Endothelial cell of umbilical vein (primary cell): ENCODE measurements around the gene ZDHHC20. TPM values are rescaled to one million over a fixed set of nuclear protein-coding genes. Genes with fewer than 3 reads are reported as not detected.

Experiments used
- BruUV-seq: library from RNA; stranded (reverse); fragments of 400-500 nt; replicated peaks from 2 replicates; lab custom pipeline; 2021; lab: Mats Ljungman, UMichigan
- CTCF ChIA-PET: fragments of 300-600, 350-600 bp; sonication (Branson Sonifier 250); formaldehyde crosslinking; loops from one replicate; lab custom pipeline; 2021; ENCODE audit warnings: antibody characterized with exemption, inconsistent platforms; lab: Charles Lee
- POLR2A ChIA-PET: fragments of 300-600, 350-600 bp; sonication (Branson Sonifier 250); formaldehyde crosslinking; loops from one replicate; lab custom pipeline; 2021; ENCODE audit warnings: antibody characterized with exemption, inconsistent platforms; lab: Charles Lee
- DNase-seq: peaks from one replicate; pipeline ENCODE4 v3.0.0-alpha.2; 2011; ENCODE audit warnings: low read depth, low spot score
- FAIRE-seq: peaks from 2 replicates; lab custom pipeline; 2011; peaks lifted over from hg19 to GRCh38; lab: Jason Lieb, UNC
- H2AFZ ChIP-seq: 2 replicates; pipeline ENCODE4 v1.6.0; 2012; ENCODE audit warnings: low read depth, low read length, control low read depth, inconsistent platforms
- H3K27ac ChIP-seq: 2 replicates; pipeline ENCODE4 v1.5.1; 2011; ENCODE audit warnings: low read depth, mild to moderate bottlenecking, control low read depth, low read length, moderate library complexity; ENCODE audit not compliant: insufficient read depth
- H3K27me3 ChIP-seq, 2 experiments: 2 replicates each; pipeline versions ENCODE4 v1.6.0 to v1.6.1; 2011; ENCODE audit warnings: low read length in 2 of 2, mixed read lengths in 1 of 2; ENCODE audit not compliant: control insufficient read depth in 2 of 2, insufficient read depth in 2 of 2
- H3K36me3 ChIP-seq, 2 experiments: 2 replicates in 1 of 2; 3 replicates in 1 of 2; pipeline ENCODE4 v1.5.1; 2011; ENCODE audit warnings: low read length in 2 of 2, mild to moderate bottlenecking in 1 of 2, moderate library complexity in 1 of 2; ENCODE audit not compliant: control insufficient read depth in 2 of 2, insufficient read depth in 2 of 2; ENCODE audit errors: extremely low read depth in 1 of 2
- H3K4me1 ChIP-seq: 3 replicates; pipeline ENCODE4 v1.5.1; 2011; ENCODE audit warnings: mild to moderate bottlenecking, low read length; ENCODE audit not compliant: control insufficient read depth, insufficient read depth; ENCODE audit errors: extremely low read depth
- H3K4me2 ChIP-seq: 2 replicates; pipeline ENCODE4 v1.6.1; 2011; ENCODE audit warnings: low read length, control low read depth, mixed read lengths; ENCODE audit not compliant: insufficient read depth
- H3K4me3 ChIP-seq, 3 experiments: fragments of 200-600 bp in 1 of 3; sonication (generic), shearing (Covaris generic) in 1 of 3; replicated peaks in 1 of 3; 2 replicates each; pipeline ENCODE4 v1.5.1; 2011 to 2016; ENCODE audit warnings: control low read depth in 3 of 3, low read length in 3 of 3, mild to moderate bottlenecking in 2 of 3, inconsistent platforms in 1 of 3, low read depth in 1 of 3, moderate library complexity in 1 of 3; ENCODE audit not compliant: insufficient read depth in 1 of 3
- H3K79me2 ChIP-seq: 2 replicates; pipeline ENCODE4 v1.6.0; 2012; ENCODE audit warnings: low read length, inconsistent platforms; ENCODE audit not compliant: control insufficient read depth, insufficient read depth
- H3K9ac ChIP-seq: replicated peaks from 2 replicates; pipeline ENCODE3; 2011; ENCODE audit warnings: low read length, control low read depth; ENCODE audit not compliant: insufficient read depth; ENCODE audit errors: extremely low read depth
- H3K9me1 ChIP-seq: replicated peaks from 3 replicates; pipeline ENCODE4 v1.6.0; 2011; ENCODE audit warnings: mild to moderate bottlenecking, low read length; ENCODE audit not compliant: control insufficient read depth, insufficient read depth; ENCODE audit errors: extremely low read depth
- H3K9me3 ChIP-seq: replicated peaks from 2 replicates; pipeline ENCODE4 v1.5.1; 2012; ENCODE audit warnings: low read length, inconsistent platforms; ENCODE audit not compliant: control insufficient read depth, insufficient read depth
- H4K20me1 ChIP-seq: replicated peaks from 2 replicates; pipeline ENCODE3; 2011; ENCODE audit warnings: mild to moderate bottlenecking, low read length; ENCODE audit not compliant: control insufficient read depth, insufficient read depth; ENCODE audit errors: extremely low read depth
- EZH2 ChIP-seq: IDR thresholded peaks from 2 replicates; pipeline ENCODE4 v1.6.1; 2012; ENCODE audit warnings: borderline replicate concordance, low read depth, mild to moderate bottlenecking, moderate library complexity, low read length, inconsistent platforms; ENCODE audit not compliant: severe bottlenecking
- FOS ChIP-seq: IDR thresholded peaks from 2 replicates; pipeline ENCODE4 v1.6.1; 2011; ENCODE audit warnings: mild to moderate bottlenecking, low read length, moderate library complexity, borderline replicate concordance; ENCODE audit not compliant: insufficient read depth
- GATA2 ChIP-seq: IDR thresholded peaks from 2 replicates; pipeline ENCODE4 v1.7.0; 2011; ENCODE audit warnings: low read depth, mild to moderate bottlenecking, moderate library complexity, mixed read lengths, low read length; ENCODE audit not compliant: insufficient read length, insufficient read depth
- JUN ChIP-seq: IDR thresholded peaks from 2 replicates; pipeline ENCODE4 v1.6.1; 2011; ENCODE audit warnings: borderline replicate concordance, low read depth; ENCODE audit not compliant: insufficient read length, insufficient read depth
- MYC ChIP-seq: IDR thresholded peaks from one replicate; pipeline ENCODE4 v1.6.1; 2011; ENCODE audit warnings: mild to moderate bottlenecking, low read depth, low read length
- POLR2A ChIP-seq: IDR thresholded peaks from 2 replicates; pipeline ENCODE4 v1.6.1; 2012; ENCODE audit warnings: low read depth, mild to moderate bottlenecking, control low read depth, low read length
- POLR2AphosphoS5 ChIP-seq: IDR thresholded peaks from 2 replicates; pipeline ENCODE4 v1.6.1; 2012; ENCODE audit warnings: low read depth, mild to moderate bottlenecking, control low read depth, low read length, moderate library complexity; ENCODE audit not compliant: insufficient read depth
- dilution Hi-C: fragments of 300-500 bp; cut with MboI; formaldehyde crosslinking; loops from one replicate; pipeline ENCODE4 v1.15.0; 2019; ENCODE audit warnings: low sequenced_read_pairs; ENCODE audit not compliant: extremely low pct_ligation_motif_present
- intact Hi-C: fragments of 100-400 bp; cut with micrococcal nuclease; formaldehyde crosslinking; loops from one replicate; pipeline ENCODE4 v1.10.0; 2022
- polyA plus RNA-seq, 4 experiments: library from polyadenylated mRNA; depleted of rRNA in 3 of 4; stranded (reverse) in 3 of 4; unstranded in 1 of 4; fragments of >200 nt; gene quantifications; 2 replicates each; pipeline versions ENCODE4 v1.2.1 to v1.2.3, GENCODE V29; 2011 to 2012; ENCODE audit warnings: missing spikeins in 1 of 4
- total RNA-seq: library from RNA; stranded (reverse); gene quantifications from 2 replicates; pipeline ENCODE4 v1.2.3, GENCODE V29; 2021
- TF ChIP-seq, protein P1 (sequence below), 2 donors: IDR thresholded peaks; 1 replicate in 1 of 2; 2 replicates in 1 of 2; pipeline ENCODE4 v1.5.1; 2011; ENCODE audit warnings: low read length in 2 of 2, mild to moderate bottlenecking in 2 of 2, moderate library complexity in 2 of 2, control low read depth in 1 of 2, inconsistent platforms in 1 of 2, low read depth in 1 of 2; ENCODE audit not compliant: insufficient read depth in 1 of 2; ENCODE audit errors: extremely low read depth in 1 of 2
- TF ChIP-seq, protein P2 (sequence below): IDR thresholded peaks from 2 replicates; pipeline ENCODE4 v1.6.1; 2011; ENCODE audit not compliant: insufficient read depth, insufficient read length

Gene ZDHHC20
- total and polyA plus RNA-seq, 2 donors (not counting 3 experiments of a cell fraction or from before 2014, with no cell fraction given), result 22.1 to 59.4 TPM

DNA sequence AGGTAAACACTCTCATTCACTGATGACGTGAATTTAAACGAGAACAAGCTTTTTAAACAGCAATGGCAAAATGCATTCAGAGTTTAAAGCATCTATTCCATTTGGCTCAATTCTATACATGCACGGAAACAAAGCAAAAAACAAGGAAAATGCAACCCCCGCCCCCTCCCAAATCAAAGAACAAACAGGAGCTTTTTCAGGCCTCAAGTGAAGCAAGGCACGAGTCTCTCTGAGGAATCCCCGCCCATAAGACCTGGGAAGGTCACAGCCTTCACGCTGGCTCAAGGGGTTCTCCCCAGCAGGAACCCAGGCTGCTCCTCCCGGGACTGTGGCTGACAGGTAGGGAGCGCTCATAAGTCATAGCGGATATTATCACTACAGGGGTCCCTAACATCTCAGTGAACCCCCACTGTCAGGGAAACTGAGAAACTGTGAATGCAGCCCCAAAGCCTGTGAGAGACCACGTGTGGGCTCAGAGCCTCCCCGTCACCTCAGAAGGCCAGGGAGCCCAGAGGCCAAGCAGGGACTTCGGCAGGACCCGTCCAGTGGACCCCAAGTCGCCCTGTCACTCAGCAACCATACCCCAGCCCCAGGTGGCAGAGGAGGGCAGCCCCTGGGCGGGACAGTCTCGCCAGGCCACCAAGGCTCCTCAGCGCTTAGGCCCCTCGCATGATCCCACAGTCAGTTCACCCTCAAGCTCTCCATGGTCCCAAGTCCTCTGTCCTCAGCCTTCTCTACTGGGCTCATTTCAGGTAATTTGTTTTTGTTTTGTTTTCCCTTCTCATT lies 117.3 kb downstream of the ZDHHC20 start:
- Histone ChIP-seq H2AFZ (no peak overlapping the region), H3K4me1 (no peaks in the 10 kb centered on the region), H3K9me3 (no peaks in the 10 kb centered on the region), H3K27ac (no peak overlapping the region), H3K4me2 (no peak overlapping the region), H4K20me1 (no peaks in the 10 kb centered on the region), H3K9ac (no peak overlapping the region), H3K79me2 (no peaks in the 10 kb centered on the region), H3K9me1 (no peaks in the 10 kb centered on the region), H3K36me3 (no peaks in the 10 kb centered on the region), H3K4me3 (no peak overlapping the region), H3K27me3 (no peaks in the 10 kb centered on the region)
- DNase-seq, result no peak
- ChIA-PET POLR2A (no interaction called here), CTCF (interaction anchor here (1.6 kb wide), 1 partner anchor 135 kb away, joined by 6 read pairs; no protein-coding TSS in a partner anchor)
- TF ChIP-seq, protein P1, sequence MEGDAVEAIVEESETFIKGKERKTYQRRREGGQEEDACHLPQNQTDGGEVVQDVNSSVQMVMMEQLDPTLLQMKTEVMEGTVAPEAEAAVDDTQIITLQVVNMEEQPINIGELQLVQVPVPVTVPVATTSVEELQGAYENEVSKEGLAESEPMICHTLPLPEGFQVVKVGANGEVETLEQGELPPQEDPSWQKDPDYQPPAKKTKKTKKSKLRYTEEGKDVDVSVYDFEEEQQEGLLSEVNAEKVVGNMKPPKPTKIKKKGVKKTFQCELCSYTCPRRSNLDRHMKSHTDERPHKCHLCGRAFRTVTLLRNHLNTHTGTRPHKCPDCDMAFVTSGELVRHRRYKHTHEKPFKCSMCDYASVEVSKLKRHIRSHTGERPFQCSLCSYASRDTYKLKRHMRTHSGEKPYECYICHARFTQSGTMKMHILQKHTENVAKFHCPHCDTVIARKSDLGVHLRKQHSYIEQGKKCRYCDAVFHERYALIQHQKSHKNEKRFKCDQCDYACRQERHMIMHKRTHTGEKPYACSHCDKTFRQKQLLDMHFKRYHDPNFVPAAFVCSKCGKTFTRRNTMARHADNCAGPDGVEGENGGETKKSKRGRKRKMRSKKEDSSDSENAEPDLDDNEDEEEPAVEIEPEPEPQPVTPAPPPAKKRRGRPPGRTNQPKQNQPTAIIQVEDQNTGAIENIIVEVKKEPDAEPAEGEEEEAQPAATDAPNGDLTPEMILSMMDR (IDR thresholded peaks at IDR 0.05; ENCODE audit: extremely low read depth in 1 of 2, insufficient read depth in 1 of 2, low read depth in 1 of 2, low read length in 2 of 2), result no peak
- no peak for TF ChIP-seq JUN
- TF ChIP-seq EZH2, result no peak
- no peak for TF ChIP-seq GATA2
- no peak for TF ChIP-seq MYC
- TF ChIP-seq, protein P2, sequence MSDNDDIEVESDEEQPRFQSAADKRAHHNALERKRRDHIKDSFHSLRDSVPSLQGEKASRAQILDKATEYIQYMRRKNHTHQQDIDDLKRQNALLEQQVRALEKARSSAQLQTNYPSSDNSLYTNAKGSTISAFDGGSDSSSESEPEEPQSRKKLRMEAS, result no peak
- no peak for TF ChIP-seq FOS
- no peak for TF ChIP-seq POLR2AphosphoS5
- TF ChIP-seq POLR2A, result no peak
- BruUV-seq, result no TSS peak
- no peak for FAIRE-seq
- intact Hi-C loops, result no loop called here
- dilution Hi-C loops, result no loop called here
